HCT116 (cell line): ENCODE results near the gene PLEK.

ENCODE experiments used
- CTCF ChIP-seq, 3 experiments: fragments of 200-600 bp in 1 of 3; sonication (generic) in 1 of 3; IDR thresholded peaks in 2 of 3; conservative IDR thresholded peaks in 1 of 3; 2 replicates each; pipeline ENCODE4 v1.5.1; 2012 to 2017; ENCODE audit warnings: low read depth in 2 of 3, low read length in 2 of 3, antibody characterized with exemption in 1 of 3, borderline replicate concordance in 1 of 3, control low read depth in 1 of 3, mild to moderate bottlenecking in 1 of 3, mixed read lengths in 1 of 3, mixed run types in 1 of 3, moderate library complexity in 1 of 3; ENCODE audit not compliant: insufficient read depth in 1 of 3
- ELF1 ChIP-seq: IDR thresholded peaks from 2 replicates; pipeline ENCODE4 v1.6.1; 2012; ENCODE audit warnings: low read depth, borderline replicate concordance
- RAD21 ChIP-seq: IDR thresholded peaks from 2 replicates; pipeline ENCODE4 v1.6.1; 2012; ENCODE audit warnings: low read depth, mild to moderate bottlenecking

DNA sequence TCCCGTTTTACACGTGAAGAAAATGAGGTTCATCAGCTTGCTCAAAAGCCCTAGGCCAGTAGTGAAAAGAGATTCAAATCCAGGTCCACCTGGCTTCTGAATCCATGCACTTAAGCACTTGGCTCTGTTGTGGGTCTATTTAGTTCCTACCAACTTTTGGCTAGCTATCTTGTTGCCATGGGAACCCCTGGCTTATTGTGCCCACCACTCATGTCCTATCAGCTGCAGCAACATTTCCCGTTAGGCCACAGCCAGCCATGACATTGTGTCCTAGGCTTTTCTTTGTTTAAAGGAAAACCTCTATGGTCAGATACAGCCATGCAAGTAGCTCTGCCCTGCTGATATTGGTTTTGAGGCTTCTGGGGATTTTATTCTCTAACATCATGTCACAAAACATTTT is 49.8 kb downstream of the PLEK start:
- no peak for TF ChIP-seq CTCF (IDR thresholded peaks at IDR 0.05 in 2 of 3, conservative IDR thresholded peaks at IDR 0.05 in 1 of 3; ENCODE audit: borderline replicate concordance in 1 of 3, insufficient read depth in 1 of 3, low read depth in 2 of 3, low read length in 2 of 3)
- TF ChIP-seq RAD21, result no peak
- no peak for TF ChIP-seq ELF1
